MM.1S (cell line): ENCODE results near the gene RSPH4A.

Source experiments
- DNase-seq: peaks from one replicate; pipeline ENCODE4 v3.0.0-alpha.2; 2015
- H2AFZ ChIP-seq: fragments of 300-600 bp; sonication (generic); 2 replicates; pipeline ENCODE4 v1.6.0; 2016; ENCODE audit warnings: antibody characterized with exemption, low read length
- H3F3A ChIP-seq: fragments of 300-600 bp; sonication (generic); 2 replicates; pipeline ENCODE4 v1.6.1; 2016; ENCODE audit warnings: mild to moderate bottlenecking, antibody characterized with exemption, low read length, moderate library complexity, mixed read lengths; ENCODE audit not compliant: insufficient read depth
- H3K27ac ChIP-seq: fragments of 300-600 bp; sonication (generic); 2 replicates; pipeline ENCODE4 v1.5.1; 2016; ENCODE audit warnings: mild to moderate bottlenecking, low read length
- H3K27me3 ChIP-seq: fragments of 300-600 bp; sonication (generic); replicated peaks from 2 replicates; pipeline ENCODE4 v1.6.0; 2016; ENCODE audit warnings: low read length; ENCODE audit not compliant: insufficient read depth
- H3K36me3 ChIP-seq: fragments of 300-600 bp; sonication (generic); replicated peaks from 2 replicates; pipeline ENCODE4 v1.6.1; 2016; ENCODE audit warnings: mild to moderate bottlenecking, low read length, mixed read lengths; ENCODE audit not compliant: insufficient read depth
- H3K4me1 ChIP-seq: fragments of 300-600 bp; sonication (generic); 2 replicates; pipeline ENCODE4 v1.6.1; 2016; ENCODE audit warnings: low read length, mixed read lengths
- H3K4me2 ChIP-seq: fragments of 300-600 bp; sonication (generic); 2 replicates; pipeline ENCODE4 v1.6.0; 2016; ENCODE audit warnings: low read depth, low read length
- H3K4me3 ChIP-seq: fragments of 300-600 bp; sonication (generic); 2 replicates; pipeline ENCODE4 v1.5.1; 2016; ENCODE audit warnings: low read length, mixed read lengths
- H3K79me2 ChIP-seq: fragments of 300-600 bp; sonication (generic); 2 replicates; pipeline ENCODE4 v1.6.1; 2016; ENCODE audit warnings: mixed run types, low read length, mixed read lengths
- H3K9ac ChIP-seq: fragments of 300-600 bp; sonication (generic); 2 replicates; pipeline ENCODE4 v1.6.1; 2016; ENCODE audit warnings: low read length, mixed read lengths
- H3K9me2 ChIP-seq: fragments of 300-600 bp; sonication (generic); replicated peaks from 2 replicates; pipeline ENCODE4 v1.6.1; 2016; ENCODE audit warnings: mild to moderate bottlenecking, low read length, mixed read lengths; ENCODE audit not compliant: insufficient read depth
- H3K9me3 ChIP-seq: fragments of 300-600 bp; sonication (generic); replicated peaks from 2 replicates; pipeline ENCODE4 v1.6.1; 2016; ENCODE audit warnings: mild to moderate bottlenecking, low read length, mixed read lengths; ENCODE audit not compliant: insufficient read depth
- H4K20me1 ChIP-seq: fragments of 300-600 bp; sonication (generic); 2 replicates; pipeline ENCODE4 v1.6.1; 2016; ENCODE audit warnings: mild to moderate bottlenecking, low read length, moderate library complexity, mixed read lengths; ENCODE audit not compliant: insufficient read depth
- EZH2 ChIP-seq: fragments of 300-600 bp; sonication (generic); optimal IDR thresholded peaks from 2 replicates; pipeline ENCODE3; 2017; ENCODE audit warnings: low read depth, mild to moderate bottlenecking, antibody characterized with exemption, low read length, mixed read lengths
- EZH2phosphoT487 ChIP-seq: fragments of 300-600 bp; sonication (generic); IDR thresholded peaks from 2 replicates; pipeline ENCODE4 v1.6.1; 2018; ENCODE audit warnings: antibody characterized with exemption, low read length
- TF ChIP-seq, protein P1 (sequence below): fragments of 300-600 bp; sonication (generic); IDR thresholded peaks from 2 replicates; pipeline ENCODE4 v1.5.1; 2016; ENCODE audit warnings: antibody characterized with exemption, low read length, mixed read lengths

Gene RSPH4A

DNA sequence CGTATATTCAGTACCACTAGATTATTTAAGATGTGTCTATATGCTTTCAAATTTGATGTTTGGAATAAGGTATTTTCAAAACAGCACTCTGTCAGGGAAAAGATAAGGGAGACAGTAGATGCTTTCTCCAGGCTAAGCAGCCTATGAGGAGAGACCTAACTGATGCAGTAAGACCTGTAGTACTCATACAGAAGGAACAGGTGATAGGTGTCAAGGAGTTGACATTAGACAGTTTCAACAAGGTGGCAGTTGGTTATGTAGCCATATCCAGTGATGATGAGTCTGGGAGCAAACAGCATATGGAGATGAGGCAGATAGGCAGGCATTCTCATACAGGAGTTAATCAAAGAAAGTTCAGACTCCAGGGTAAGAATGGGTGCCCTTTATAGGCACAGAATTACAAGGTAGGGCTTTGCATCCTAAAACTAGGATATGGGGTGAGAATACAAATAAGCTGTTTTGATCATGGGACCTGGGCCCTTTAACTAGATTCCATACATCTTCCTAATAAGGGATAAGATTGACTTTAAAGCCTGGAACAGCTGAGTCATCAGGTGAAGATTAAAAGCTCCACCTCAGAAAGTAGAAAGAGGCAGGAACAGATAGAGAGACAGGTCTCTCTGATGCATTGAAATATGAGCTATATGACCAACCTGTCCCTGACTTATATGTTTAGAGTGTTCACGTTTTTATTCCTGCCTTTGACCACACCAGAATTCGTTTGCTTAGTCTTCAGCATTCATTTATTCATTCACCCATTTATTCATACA, 7.9 kb downstream of the RSPH4A start:
- Histone ChIP-seq H3K9ac (no peak overlapping the region), H3K27ac (no peak overlapping the region), H4K20me1 (no peaks in the 10 kb centered on the region), H3K9me2 (no peaks in the 10 kb centered on the region), H2AFZ (no peak overlapping the region), H3K27me3 (no peaks in the 10 kb centered on the region), H3K4me3 (no peak overlapping the region), H3K4me2 (no peak overlapping the region), H3F3A (no peaks in the 10 kb centered on the region), H3K79me2 (no peaks in the 10 kb centered on the region), H3K4me1 (peaks cover 12% of the 10 kb centered on the region), H3K36me3 (no peaks in the 10 kb centered on the region), H3K9me3 (no peaks in the 10 kb centered on the region)
- no peak for DNase-seq
- no peak for TF ChIP-seq EZH2phosphoT487
- TF ChIP-seq, protein P1, sequence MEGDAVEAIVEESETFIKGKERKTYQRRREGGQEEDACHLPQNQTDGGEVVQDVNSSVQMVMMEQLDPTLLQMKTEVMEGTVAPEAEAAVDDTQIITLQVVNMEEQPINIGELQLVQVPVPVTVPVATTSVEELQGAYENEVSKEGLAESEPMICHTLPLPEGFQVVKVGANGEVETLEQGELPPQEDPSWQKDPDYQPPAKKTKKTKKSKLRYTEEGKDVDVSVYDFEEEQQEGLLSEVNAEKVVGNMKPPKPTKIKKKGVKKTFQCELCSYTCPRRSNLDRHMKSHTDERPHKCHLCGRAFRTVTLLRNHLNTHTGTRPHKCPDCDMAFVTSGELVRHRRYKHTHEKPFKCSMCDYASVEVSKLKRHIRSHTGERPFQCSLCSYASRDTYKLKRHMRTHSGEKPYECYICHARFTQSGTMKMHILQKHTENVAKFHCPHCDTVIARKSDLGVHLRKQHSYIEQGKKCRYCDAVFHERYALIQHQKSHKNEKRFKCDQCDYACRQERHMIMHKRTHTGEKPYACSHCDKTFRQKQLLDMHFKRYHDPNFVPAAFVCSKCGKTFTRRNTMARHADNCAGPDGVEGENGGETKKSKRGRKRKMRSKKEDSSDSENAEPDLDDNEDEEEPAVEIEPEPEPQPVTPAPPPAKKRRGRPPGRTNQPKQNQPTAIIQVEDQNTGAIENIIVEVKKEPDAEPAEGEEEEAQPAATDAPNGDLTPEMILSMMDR, result no peak
- TF ChIP-seq EZH2, result no peak

DNA sequence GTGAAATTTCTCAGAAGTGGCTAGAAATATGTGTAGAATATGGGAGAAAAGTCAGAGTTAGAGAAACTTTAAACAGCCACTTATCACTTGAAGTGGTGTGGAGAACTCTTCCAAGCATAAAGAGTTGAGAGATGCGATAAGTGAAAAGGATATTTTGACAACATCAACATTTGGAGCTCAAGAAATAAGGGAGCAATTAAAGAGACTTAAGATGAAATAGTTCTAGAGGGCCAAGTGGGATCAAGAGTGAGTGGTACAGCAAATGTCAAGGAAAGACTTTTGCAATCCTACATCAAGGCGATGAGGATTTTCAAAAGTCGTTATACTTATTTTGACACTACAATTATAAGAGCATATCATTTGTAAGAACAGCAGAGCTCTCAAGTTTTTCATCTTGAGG, 9.6 kb downstream of the RSPH4A start:
- DNase-seq, result no peak
- H3K27me3 ChIP-seq, result no peaks in the 10 kb centered on the region

DNA sequence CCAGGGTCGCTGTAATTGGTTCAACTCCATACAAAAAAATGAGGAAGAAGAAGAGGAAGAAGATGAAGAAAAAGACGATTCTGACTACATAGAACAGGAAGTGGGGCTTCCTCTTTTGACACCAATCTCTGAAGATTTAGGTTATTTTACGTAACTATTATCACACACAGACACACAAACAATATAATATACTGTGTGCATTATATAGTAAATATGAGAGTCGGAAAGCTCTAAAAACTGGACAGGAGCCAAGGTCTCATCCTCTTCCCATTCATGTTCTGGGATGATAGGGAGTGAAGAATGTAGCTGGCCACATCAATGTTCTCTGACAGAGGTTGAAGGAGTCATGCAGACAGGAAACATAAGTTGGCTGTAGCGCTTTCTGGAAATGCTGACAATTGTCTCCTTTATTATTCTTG, 13.3 kb downstream of the RSPH4A start:
- H3F3A ChIP-seq, result peaks cover 40% of the 10 kb centered on the region
- H3K79me2 ChIP-seq, result no peaks in the 10 kb centered on the region
- no peak for DNase-seq
- no peak overlapping the region for H2AFZ ChIP-seq
- H3K4me1 ChIP-seq, result peaks cover 41% of the 10 kb centered on the region
- H3K4me3 ChIP-seq, result no peak overlapping the region
- no peak overlapping the region for H3K27ac ChIP-seq
- H4K20me1 ChIP-seq, result no peaks in the 10 kb centered on the region
- H3K4me2 ChIP-seq, result no peak overlapping the region
- no peaks in the 10 kb centered on the region for H3K9me3 ChIP-seq
- TF ChIP-seq, protein P1, result no peak
- TF ChIP-seq EZH2phosphoT487, result no peak
- no peak overlapping the region for H3K9ac ChIP-seq
- no peaks in the 10 kb centered on the region for H3K9me2 ChIP-seq
- no peaks in the 10 kb centered on the region for H3K36me3 ChIP-seq
- H3K27me3 ChIP-seq, result no peaks in the 10 kb centered on the region

More for the DNA sequence above, 9.6 kb downstream of the RSPH4A start:
- Histone ChIP-seq H3K79me2 (no peaks in the 10 kb centered on the region), H3K9me3 (no peaks in the 10 kb centered on the region), H3K27ac (no peak overlapping the region), H3K36me3 (no peaks in the 10 kb centered on the region), H3K9ac (no peak overlapping the region), H3K9me2 (no peaks in the 10 kb centered on the region), H3K4me1 (peaks cover 23% of the 10 kb centered on the region), H4K20me1 (no peaks in the 10 kb centered on the region), H3F3A (peaks cover 5% of the 10 kb centered on the region), H2AFZ (no peak overlapping the region), H3K4me2 (no peak overlapping the region), H3K4me3 (no peak overlapping the region)
- TF ChIP-seq EZH2 (no peak), EZH2phosphoT487 (no peak)
- TF ChIP-seq, protein P1, result no peak
